ENCODE results near the gene CDR2. TPM values are rescaled to one million over a fixed set of nuclear protein-coding genes. Genes with fewer than 3 reads are reported as not detected.
"Not testable (repeated sequence)": the region's sequence is repeated elsewhere in the genome, so short reads cannot be mapped to it uniquely, and the experiment has no call there.

The CDR2 gene
- polyA plus RNA-seq (ENCODE audit: insufficient read length in 4 of 4): 10 to 100 TPM; 29.3 to 34.0 (median 32.4) TPM

GRCh38 chr16:22374311-22375116, at the start of gene CDR2:
TSS of gene CDR2 (minus strand) at chr16:22374619. CDS start at chr16:22374309, 310 bp downstream.
- DNase-seq (ENCODE audit: low read depth in 4 of 4, low spot score in 3 of 4): peak; percentile 92 to 95 (median 94)

GRCh38 chr16:22423716-22424115, 49.3 kb upstream of the CDR2 start:
- DNase-seq (ENCODE audit: low read depth in 4 of 4, low spot score in 3 of 4): no peak

- no peak for DNase-seq (ENCODE audit: low read depth in 4 of 4, low spot score in 3 of 4)
These were observed 46.7 kb upstream of the CDR2 start for GRCh38 chr16:22421136-22421535.

GRCh38 chr16:22420606-22421135, 46.3 kb upstream of the CDR2 start:
- DNase-seq (ENCODE audit: low read depth in 4 of 4, low spot score in 3 of 4): no peak

- DNase-seq (ENCODE audit: low read depth in 4 of 4, low spot score in 3 of 4): no peak
These were observed 45.5 kb upstream of the CDR2 start for GRCh38 chr16:22419908-22420307.

GRCh38 chr16:22418826-22419225, 44.4 kb upstream of the CDR2 start:
- no peak for DNase-seq (ENCODE audit: low read depth in 4 of 4, low spot score in 3 of 4)

GRCh38 chr16:22417798-22418197, 43.4 kb upstream of the CDR2 start:
- not testable (repeated sequence) for DNase-seq (ENCODE audit: low read depth in 4 of 4, low spot score in 3 of 4)

GRCh38 chr16:22417019-22417418, 42.6 kb upstream of the CDR2 start:
- no peak for DNase-seq (ENCODE audit: low read depth in 4 of 4, low spot score in 3 of 4)

- no peak for DNase-seq (ENCODE audit: low read depth in 4 of 4, low spot score in 3 of 4)
These were observed 39.4 kb upstream of the CDR2 start for GRCh38 chr16:22413819-22414218.

GRCh38 chr16:22407486-22407885, 33.1 kb upstream of the CDR2 start:
- no peak for DNase-seq (ENCODE audit: low read depth in 4 of 4, low spot score in 3 of 4)

GRCh38 chr16:22402191-22402590, 27.8 kb upstream of the CDR2 start:
- DNase-seq (ENCODE audit: low read depth in 4 of 4, low spot score in 3 of 4): no peak

GRCh38 chr16:22400900-22401299, 26.5 kb upstream of the CDR2 start:
- DNase-seq (ENCODE audit: low read depth in 4 of 4, low spot score in 3 of 4): no peak

- no peak for DNase-seq (ENCODE audit: low read depth in 4 of 4, low spot score in 3 of 4)
These were observed 23.5 kb upstream of the CDR2 start for GRCh38 chr16:22397931-22398330.

- no peak for DNase-seq (ENCODE audit: low read depth in 4 of 4, low spot score in 3 of 4)
These were observed 23.0 kb upstream of the CDR2 start for GRCh38 chr16:22397464-22397863.

GRCh38 chr16:22395960-22396359, 21.5 kb upstream of the CDR2 start:
- DNase-seq (ENCODE audit: low read depth in 4 of 4, low spot score in 3 of 4): no peak

GRCh38 chr16:22394121-22394520, 19.7 kb upstream of the CDR2 start:
- DNase-seq (ENCODE audit: low read depth in 4 of 4, low spot score in 3 of 4): no peak

GRCh38 chr16:22388101-22388644, 13.8 kb upstream of the CDR2 start:
- no peak for DNase-seq (ENCODE audit: low read depth in 4 of 4, low spot score in 3 of 4)

GRCh38 chr16:22386976-22387375, 12.6 kb upstream of the CDR2 start:
- no peak for DNase-seq (ENCODE audit: low read depth in 4 of 4, low spot score in 3 of 4)

- DNase-seq (ENCODE audit: low read depth in 4 of 4, low spot score in 3 of 4): no peak
These were observed 10.8 kb upstream of the CDR2 start for GRCh38 chr16:22385196-22385595.

- no peak for DNase-seq (ENCODE audit: low read depth in 4 of 4, low spot score in 3 of 4)
These were observed 9.4 kb upstream of the CDR2 start for GRCh38 chr16:22383827-22384226.

- DNase-seq (ENCODE audit: low read depth in 4 of 4, low spot score in 3 of 4): no peak
These were observed 7.0 kb upstream of the CDR2 start for GRCh38 chr16:22381392-22381791.

GRCh38 chr16:22380529-22380928, 6.1 kb upstream of the CDR2 start:
- no peak for DNase-seq (ENCODE audit: low read depth in 4 of 4, low spot score in 3 of 4)

All from right renal pelvis (tissue), 4 donors.